Gastroesophageal sphincter (tissue), 4 donors: ENCODE measurements around the gene PTK6. TPM values are rescaled to one million over a fixed set of nuclear protein-coding genes. Genes with fewer than 3 reads are reported as not detected.
"Not testable (repeated sequence)": the region's sequence is repeated elsewhere in the genome, so short reads cannot be mapped to it uniquely, and the experiment has no call there.

Experiments
- ATAC-seq: fragments of 150-250 bp; one replicate; pipeline ENCODE4 v1.9.1; 2016; ENCODE audit warnings: mild to moderate bottlenecking, moderate library complexity
- H3K27ac ChIP-seq, 4 donors: fragments of 200-600 bp; sonication (generic) in 3 of 4; 1 replicate in 3 of 4; 2 replicates in 1 of 4; pipeline ENCODE4 v1.5.1; 2016 to 2019
- H3K27me3 ChIP-seq: fragments of 200-600 bp; sonication (generic); one replicate; pipeline ENCODE4 v1.5.1; 2019
- H3K36me3 ChIP-seq, 2 donors: fragments of 200-600 bp; sonication (generic); one replicate each; pipeline ENCODE4 v1.5.1; 2019; ENCODE audit warnings: control low read depth in 1 of 2
- H3K4me1 ChIP-seq, 3 donors: fragments of 200-600 bp; sonication (generic); 1 replicate in 2 of 3; 2 replicates in 1 of 3; pipeline ENCODE4 v1.5.1; 2016 to 2019; ENCODE audit warnings: control low read depth in 2 of 3
- H3K4me3 ChIP-seq, 2 donors: fragments of 200-600 bp; sonication (generic); one replicate each; pipeline ENCODE4 v1.5.1; 2019; ENCODE audit warnings: mild to moderate bottlenecking in 1 of 2, moderate library complexity in 1 of 2
- H3K9me3 ChIP-seq, 3 donors: fragments of 200-600 bp; sonication (generic); one replicate each; pipeline ENCODE4 v1.5.1; 2017 to 2019; ENCODE audit warnings: control low read depth in 2 of 3
- EP300 ChIP-seq: sonication (generic); formaldehyde crosslinking; IDR thresholded peaks from one replicate; pipeline ENCODE4 v1.6.1; 2017; ENCODE audit warnings: antibody characterized with exemption, mild to moderate bottlenecking
- POLR2A ChIP-seq, 2 donors: fragments of 450-650 bp; IDR thresholded peaks; one replicate each; pipeline ENCODE4 v1.6.1; 2017; ENCODE audit warnings: antibody characterized with exemption in 2 of 2, mild to moderate bottlenecking in 2 of 2, moderate library complexity in 1 of 2
- POLR2AphosphoS5 ChIP-seq: sonication (generic); formaldehyde crosslinking; IDR thresholded peaks from one replicate; pipeline ENCODE4 v1.6.1; 2017; ENCODE audit warnings: antibody characterized with exemption
- WGBS, 2 donors: methylation state at CpG; one replicate each; pipeline ENCODE4 v1.1.5; 2018; ENCODE audit warnings: low coverage in 1 of 2; 5-methylcytosine and 5-hydroxymethylcytosine counted together
- total RNA-seq, 4 donors: library from RNA; depleted of rRNA; stranded (reverse); fragments of >200 nt; gene quantifications; one replicate each; pipeline ENCODE4 v1.1.0, GENCODE V29; 2016
- TF ChIP-seq, protein P1 (sequence below), 4 experiments: fragments of 200-600 bp in 2 of 4; fragments of 450-650 bp in 2 of 4; sonication (generic) in 1 of 4; IDR thresholded peaks; one replicate each; pipeline ENCODE4 v1.5.1; 2017 to 2019; ENCODE audit warnings: antibody characterized with exemption in 4 of 4, mild to moderate bottlenecking in 2 of 4, moderate library complexity in 2 of 4

The PTK6 gene
- total RNA-seq, 4 donors from 2014 or later: 0.13 to 2.1 (median 0.42) TPM; not detected in 1

GRCh38 chr20:63560856-63561609, 23.9 kb upstream of the PTK6 start:
- peaks cover 0 to 81% of the 10 kb centered on the region in 2 donors for H3K36me3 ChIP-seq
- WGBS, 2 donors: 87% methylated on average over 7 of the region's 26 CpGs; no CpG with 5 or more reads in 1 of the 2 donors

GRCh38 chr20:63560333-63560805, 23.2 kb upstream of the PTK6 start:
- Histone ChIP-seq H3K4me3 (no peak overlapping the region), H3K9me3 (no peaks in the 10 kb centered on the region), H3K27ac (no peak overlapping the region), H3K4me1 (no peaks in the 10 kb centered on the region), H3K36me3 (peaks cover 0 to 74% of the 10 kb centered on the region in 2 donors), H3K27me3 (peaks cover 8% of the 10 kb centered on the region)
- no CpG with 5 or more reads among the region's 16 CpGs for WGBS, 2 donors
- TF ChIP-seq, protein P1, sequence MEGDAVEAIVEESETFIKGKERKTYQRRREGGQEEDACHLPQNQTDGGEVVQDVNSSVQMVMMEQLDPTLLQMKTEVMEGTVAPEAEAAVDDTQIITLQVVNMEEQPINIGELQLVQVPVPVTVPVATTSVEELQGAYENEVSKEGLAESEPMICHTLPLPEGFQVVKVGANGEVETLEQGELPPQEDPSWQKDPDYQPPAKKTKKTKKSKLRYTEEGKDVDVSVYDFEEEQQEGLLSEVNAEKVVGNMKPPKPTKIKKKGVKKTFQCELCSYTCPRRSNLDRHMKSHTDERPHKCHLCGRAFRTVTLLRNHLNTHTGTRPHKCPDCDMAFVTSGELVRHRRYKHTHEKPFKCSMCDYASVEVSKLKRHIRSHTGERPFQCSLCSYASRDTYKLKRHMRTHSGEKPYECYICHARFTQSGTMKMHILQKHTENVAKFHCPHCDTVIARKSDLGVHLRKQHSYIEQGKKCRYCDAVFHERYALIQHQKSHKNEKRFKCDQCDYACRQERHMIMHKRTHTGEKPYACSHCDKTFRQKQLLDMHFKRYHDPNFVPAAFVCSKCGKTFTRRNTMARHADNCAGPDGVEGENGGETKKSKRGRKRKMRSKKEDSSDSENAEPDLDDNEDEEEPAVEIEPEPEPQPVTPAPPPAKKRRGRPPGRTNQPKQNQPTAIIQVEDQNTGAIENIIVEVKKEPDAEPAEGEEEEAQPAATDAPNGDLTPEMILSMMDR (IDR thresholded peaks at IDR 0.05): no peak
- TF ChIP-seq EP300: no peak
- no peak for TF ChIP-seq POLR2AphosphoS5
- no peak for TF ChIP-seq POLR2A (IDR thresholded peaks at IDR 0.05)
- ATAC-seq: no peak

More at GRCh38 chr20:63560856-63561609, 23.9 kb upstream of the PTK6 start:
- Histone ChIP-seq H3K4me1 (no peaks in the 10 kb centered on the region), H3K4me3 (no peak overlapping the region), H3K27me3 (peaks cover 8% of the 10 kb centered on the region), H3K9me3 (no peaks in the 10 kb centered on the region), H3K27ac (no peak overlapping the region)
- no peak for TF ChIP-seq POLR2AphosphoS5
- no peak for TF ChIP-seq POLR2A (IDR thresholded peaks at IDR 0.05)
- no peak for TF ChIP-seq EP300
- TF ChIP-seq, protein P1 (IDR thresholded peaks at IDR 0.05): no peak
- ATAC-seq: no peak

GRCh38 chr20:63559485-63560332, 22.5 kb upstream of the PTK6 start:
- not testable (repeated sequence) for H3K4me1 ChIP-seq, H3K9me3 ChIP-seq, H3K27ac ChIP-seq, H3K4me3 ChIP-seq, ATAC-seq, H3K27me3 ChIP-seq
- H3K36me3 ChIP-seq: peaks cover 0 to 68% of the 10 kb centered on the region in 2 donors
- WGBS, 2 donors: no CpG with 5 or more reads among the region's 31 CpGs

GRCh38 chr20:63558804-63559484, 21.8 kb upstream of the PTK6 start:
- 100% methylated on average over 2 of the region's 14 CpGs; no CpG with 5 or more reads in 1 of the 2 donors for WGBS, 2 donors
- TF ChIP-seq EP300 (no peak), POLR2AphosphoS5 (no peak), POLR2A (IDR thresholded peaks at IDR 0.05) (no peak)
- TF ChIP-seq, protein P1 (IDR thresholded peaks at IDR 0.05): no peak
- H3K36me3 ChIP-seq: peaks cover 0 to 60% of the 10 kb centered on the region in 2 donors

GRCh38 chr20:63557481-63557891, 20.3 kb upstream of the PTK6 start:
- no CpG with 5 or more reads among the region's 19 CpGs for WGBS, 2 donors
- Histone ChIP-seq H3K9me3 (no peaks in the 10 kb centered on the region), H3K4me3 (no peak overlapping the region), H3K36me3 (peaks cover 0 to 46% of the 10 kb centered on the region in 2 donors), H3K27ac (no peak overlapping the region), H3K27me3 (peaks cover 32% of the 10 kb centered on the region), H3K4me1 (peaks cover 0 to 20% (median 10%) of the 10 kb centered on the region in 3 donors)
- ATAC-seq: no peak
- TF ChIP-seq EP300 (no peak), POLR2AphosphoS5 (no peak), POLR2A (IDR thresholded peaks at IDR 0.05) (no peak)
- TF ChIP-seq, protein P1 (IDR thresholded peaks at IDR 0.05): no peak

More at GRCh38 chr20:63558804-63559484, 21.8 kb upstream of the PTK6 start:
- ATAC-seq: no peak
- no peak overlapping the region for H3K27ac ChIP-seq
- H3K4me1 ChIP-seq: peaks cover 0 to 7% (median 5%) of the 10 kb centered on the region in 3 donors
- H3K9me3 ChIP-seq: no peaks in the 10 kb centered on the region
- peaks cover 17% of the 10 kb centered on the region for H3K27me3 ChIP-seq
- H3K4me3 ChIP-seq: no peak overlapping the region
